SW480 (cell line): Measurements from ENCODE around the gene TIAM2.

Experiments
- DNase-seq: peaks from one replicate; pipeline ENCODE4 v3.0.0-alpha.2; 2016; ENCODE audit warnings: low spot score

TIAM2 gene

DNA sequence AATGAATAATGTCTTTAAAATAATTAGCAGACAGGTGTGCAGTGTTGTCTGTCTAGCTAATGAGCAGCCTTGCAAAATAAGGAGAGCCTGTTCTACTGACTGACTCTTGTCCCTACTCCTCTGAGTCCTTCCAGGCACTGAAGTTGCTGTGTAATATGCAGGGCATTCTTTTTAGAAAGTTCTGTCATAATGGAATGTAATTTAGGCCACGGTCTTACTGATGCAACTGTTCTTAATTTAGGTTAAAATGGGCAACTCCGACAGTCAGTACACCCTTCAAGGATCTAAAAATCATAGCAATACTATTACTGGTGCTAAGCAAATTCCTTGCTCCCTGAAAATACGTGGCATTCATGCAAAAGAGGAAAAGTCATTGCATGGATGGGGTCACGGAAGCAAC lies 133.9 kb downstream of the TIAM2 start:
- no peak for DNase-seq

GRCh38 chr6:155129744-155130143 lies 134.6 kb downstream of the TIAM2 start:
- no peak for DNase-seq

DNA sequence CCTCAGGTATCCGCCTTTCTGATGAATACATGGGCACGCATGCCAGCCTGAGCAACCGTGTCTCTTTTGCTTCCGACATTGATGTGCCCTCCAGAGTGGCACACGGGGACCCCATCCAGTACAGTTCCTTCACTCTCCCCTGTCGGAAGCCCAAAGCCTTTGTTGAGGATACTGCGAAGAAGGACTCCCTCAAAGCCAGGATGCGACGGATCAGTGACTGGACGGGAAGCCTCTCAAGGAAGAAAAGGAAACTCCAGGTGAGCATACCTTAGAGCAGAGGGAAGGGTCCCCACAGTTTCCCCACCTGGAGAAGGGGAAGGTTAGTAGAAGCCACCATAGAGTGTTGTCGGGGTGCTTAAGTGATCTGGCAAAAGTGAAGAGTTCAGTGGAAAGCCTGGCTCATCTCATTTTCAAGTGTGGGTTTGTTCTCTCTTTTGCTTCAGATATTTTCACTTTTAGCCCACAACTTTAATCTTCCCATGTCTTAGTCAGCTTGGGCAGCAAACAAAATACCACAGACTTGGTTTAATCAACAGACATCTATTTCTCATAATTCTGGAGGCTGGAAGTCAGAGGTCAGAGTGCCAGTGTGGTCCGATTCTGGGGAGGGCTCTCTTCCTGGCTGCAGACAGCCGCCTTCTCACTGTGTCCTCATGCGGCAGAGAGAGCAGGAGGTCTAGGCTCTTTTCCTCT lies 135.2 kb downstream of the TIAM2 start:
- DNase-seq, result no peak

DNA sequence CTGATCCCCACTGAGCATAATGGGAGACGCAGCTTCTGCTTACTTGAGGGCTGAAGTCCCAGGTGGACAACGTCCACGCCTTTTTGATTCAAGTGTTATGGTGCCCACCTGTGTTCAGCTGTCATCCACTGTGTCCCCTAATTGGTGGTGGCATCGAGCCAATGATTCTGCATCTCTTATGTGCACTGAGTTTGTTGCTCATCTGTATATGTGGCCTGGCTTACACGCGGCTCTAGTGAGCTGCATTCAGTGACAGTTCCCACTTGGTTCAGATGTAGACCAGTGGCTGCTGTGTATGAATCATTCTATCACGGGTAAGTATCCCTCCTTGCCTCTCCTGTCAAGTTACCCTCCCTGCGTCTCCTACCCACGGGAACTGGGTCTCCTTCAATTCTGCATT lies 137.5 kb downstream of the TIAM2 start:
- no peak for DNase-seq

GRCh38 chr6:155141002-155141401 lies 145.9 kb downstream of the TIAM2 start:
- DNase-seq, result no peak

DNA sequence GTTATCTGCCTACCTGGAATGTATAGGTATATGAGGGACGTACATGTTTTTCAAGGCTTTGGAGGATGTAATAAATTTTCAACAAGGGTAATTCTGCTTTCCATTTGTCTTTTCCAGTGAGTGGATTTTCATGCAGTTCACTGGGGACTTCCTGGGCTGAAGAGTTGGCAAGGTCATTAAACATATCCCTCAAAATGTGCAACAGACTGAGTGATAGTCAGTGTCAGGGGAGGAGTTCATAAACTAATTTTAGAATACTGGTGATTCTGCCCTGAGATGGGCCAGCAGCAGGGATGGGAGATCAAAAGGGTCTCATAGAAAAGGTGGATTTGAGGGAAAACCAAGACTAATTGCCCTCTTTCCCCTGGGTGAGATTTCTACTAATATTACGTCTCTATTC lies 146.4 kb downstream of the TIAM2 start:
- no peak for DNase-seq

GRCh38 chr6:155142168-155143028 lies 147.3 kb downstream of the TIAM2 start:
- DNase-seq, result no peak

- DNase-seq, result no peak
These were observed 148.0 kb downstream of the TIAM2 start for GRCh38 chr6:155143029-155143577.

DNA sequence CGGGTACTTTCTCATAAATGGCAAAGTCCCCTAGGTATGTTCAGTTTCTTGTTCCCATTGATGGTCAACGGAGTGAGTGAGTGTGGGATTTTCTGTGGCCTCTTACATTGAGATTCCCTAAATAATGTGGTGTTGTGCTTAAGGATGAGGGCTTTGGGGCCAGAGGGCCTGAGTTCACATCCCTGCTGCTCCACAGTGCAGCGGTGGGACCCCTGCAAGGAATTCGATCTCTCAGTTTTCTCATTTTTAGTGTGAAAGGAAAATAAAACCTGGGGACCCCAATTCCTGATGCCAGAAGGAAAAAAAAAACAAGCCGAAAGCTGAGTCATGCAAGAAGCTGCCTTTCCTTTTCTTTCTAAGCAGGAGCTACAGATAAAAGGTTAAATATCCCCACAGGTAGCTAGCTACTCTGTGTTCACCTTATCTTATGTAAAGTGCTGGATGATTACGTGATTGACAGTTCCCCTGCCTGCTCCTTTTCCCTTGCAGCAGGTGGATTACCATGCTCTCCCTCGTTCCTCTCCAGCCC lies 148.5 kb downstream of the TIAM2 start:
- DNase-seq, result no peak

DNA sequence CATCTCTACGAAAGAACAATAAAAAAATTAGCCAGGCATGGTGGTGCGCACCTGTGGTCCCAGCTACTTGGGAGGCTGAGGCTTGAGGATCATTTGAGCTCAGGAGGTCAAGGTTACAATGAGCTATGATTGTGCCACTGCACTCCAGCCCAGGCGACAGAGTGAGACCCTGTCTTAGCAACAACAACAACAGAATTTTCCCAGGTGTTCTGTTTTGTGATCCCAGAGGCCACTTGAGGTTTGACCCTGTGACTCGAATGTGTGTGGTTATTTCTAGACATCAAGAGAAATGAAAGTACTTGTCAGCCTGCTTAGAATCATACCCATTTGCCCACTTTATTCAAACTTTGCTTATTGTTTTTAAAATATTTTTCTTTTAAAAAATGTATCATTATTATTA lies 151.1 kb downstream of the TIAM2 start:
- no peak for DNase-seq

DNA sequence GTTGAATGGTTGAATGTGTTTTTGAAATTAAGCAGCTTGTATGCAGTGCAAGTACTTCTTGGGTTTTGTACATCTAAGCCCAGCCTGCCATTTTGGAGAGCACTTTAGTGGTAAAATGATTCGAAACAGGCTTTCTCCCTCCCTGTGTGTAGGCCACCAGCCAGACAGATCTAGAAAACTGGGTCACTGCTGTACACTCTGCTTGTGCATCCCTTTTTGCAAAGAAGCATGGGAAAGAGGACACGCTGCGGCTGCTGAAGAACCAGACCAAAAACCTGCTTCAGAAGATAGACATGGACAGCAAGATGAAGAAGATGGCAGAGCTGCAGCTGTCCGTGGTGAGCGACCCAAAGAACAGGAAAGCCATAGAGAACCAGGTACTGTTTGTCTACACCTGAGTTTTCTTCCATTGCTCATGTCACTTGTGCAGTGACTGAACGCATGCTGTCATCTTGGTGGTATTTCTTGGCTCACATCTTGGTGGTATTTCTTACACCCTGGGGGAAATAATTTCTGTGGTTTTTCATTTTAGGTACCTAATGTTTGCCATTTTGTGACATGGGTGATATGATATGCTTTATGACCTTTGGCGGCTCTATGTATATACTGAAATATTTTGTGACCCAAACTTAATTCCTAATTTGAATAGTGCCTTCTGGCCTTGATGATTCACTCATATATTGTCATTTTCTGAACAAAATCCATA lies 153.0 kb downstream of the TIAM2 start:
- no peak for DNase-seq

DNA sequence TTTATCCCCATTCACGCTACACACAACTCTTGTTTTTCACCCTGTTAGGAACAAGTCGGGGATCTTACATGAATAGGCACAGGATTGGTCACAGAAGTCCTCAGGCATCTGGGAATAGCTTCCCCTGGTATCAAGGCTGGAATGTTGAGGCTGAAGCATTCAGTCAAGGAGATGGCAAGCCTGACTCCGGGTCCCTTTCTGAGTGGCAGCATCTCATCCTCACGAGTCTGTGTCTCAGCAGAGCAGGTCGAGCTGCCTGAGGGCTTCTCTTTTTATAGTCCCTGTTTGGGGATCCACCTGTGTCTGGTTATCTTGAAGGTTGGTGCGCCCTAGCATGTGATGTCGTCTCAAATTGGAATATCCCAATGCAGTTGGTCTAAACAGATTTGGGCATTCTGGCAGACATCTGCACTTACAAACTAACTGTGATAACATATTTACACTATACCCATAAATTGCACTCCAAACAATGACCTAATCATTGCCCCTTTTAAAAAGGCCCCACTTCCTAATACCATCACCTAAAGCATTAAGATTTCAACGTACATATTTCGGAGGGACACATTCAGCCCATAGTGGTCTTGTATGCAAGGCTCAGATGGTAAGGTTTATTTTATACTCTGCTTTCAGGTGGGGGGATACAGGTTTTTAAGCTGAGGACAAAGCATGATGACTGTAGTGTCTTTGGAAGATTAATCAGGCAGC lies 156.0 kb downstream of the TIAM2 start:
- DNase-seq, result no peak

DNA sequence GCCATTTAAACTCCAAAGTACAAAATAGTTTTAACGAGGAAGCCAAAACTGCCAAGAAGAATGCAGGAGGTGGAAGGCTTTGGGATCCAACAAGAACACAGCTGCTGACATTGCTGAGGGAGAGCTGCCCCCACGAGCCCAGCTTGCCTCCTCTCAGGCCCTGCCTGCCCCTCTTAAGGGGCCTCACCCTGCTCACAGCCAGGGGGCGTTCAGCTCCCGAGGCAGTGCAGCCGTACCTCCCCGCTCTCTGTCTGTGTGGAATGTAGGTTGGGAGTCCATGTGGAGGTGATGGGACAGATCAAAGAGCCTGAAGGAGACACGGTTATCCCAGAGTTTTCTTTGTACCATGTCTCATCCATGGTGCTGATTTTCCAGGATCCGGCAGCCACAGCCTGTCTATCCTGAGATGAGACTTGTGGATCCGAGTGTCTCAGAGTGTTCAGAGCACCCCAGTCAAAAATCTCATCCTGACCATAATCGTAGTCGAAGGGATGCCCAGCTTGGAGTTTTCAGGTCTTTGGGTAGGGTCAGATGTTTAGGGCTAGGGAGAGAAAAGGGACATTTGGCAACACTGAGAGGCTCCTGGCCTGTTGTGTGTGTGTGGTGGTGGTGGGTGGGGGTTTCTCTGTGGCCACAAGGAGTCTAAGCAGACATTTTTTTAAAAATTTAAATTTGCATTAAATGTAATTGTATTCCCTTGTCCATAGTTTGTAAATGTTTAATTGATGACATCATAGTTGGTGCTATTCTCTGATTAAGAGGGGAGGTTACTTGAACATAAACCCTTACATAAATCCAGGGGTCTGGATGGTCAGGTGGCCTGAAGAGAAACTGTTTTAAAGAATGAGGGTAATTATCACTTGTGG lies 157.3 kb downstream of the TIAM2 start:
- peak; percentile 25 for DNase-seq

- DNase-seq, result peak; percentile 45
These were observed 159.2 kb downstream of the TIAM2 start for GRCh38 chr6:155154158-155154830.

DNA sequence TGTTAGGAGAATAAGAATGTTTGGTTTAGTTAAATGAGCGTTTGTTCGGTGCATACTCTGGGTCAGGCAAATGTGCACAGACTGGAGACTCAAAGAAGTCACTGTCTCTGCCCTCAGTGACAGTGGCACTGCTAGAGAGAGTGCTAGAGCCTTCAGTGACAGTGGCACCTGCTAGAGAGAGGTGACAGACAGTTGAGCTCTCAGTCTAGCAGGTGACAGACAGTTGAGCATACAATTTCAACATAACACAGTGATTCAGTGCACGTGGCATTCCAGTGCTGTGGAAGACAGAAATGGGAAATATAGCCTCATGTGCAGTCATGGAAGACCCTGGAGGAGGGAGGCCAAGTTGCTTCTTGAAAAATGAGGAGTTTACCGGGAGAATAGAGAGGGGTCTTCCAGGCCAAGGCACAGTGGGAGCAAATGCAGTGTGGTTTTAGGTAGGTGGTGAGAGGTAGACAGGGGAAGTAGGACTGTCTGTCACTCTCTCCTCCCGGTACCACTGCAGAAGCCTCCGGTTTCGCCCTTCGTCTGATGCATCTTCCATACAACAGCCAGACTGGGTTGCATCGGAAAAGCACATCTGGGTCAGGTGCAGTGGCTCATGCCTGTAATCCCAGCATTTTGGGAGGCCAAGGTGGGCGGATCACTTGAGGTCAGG lies 160.8 kb downstream of the TIAM2 start:
- no peak for DNase-seq

DNA sequence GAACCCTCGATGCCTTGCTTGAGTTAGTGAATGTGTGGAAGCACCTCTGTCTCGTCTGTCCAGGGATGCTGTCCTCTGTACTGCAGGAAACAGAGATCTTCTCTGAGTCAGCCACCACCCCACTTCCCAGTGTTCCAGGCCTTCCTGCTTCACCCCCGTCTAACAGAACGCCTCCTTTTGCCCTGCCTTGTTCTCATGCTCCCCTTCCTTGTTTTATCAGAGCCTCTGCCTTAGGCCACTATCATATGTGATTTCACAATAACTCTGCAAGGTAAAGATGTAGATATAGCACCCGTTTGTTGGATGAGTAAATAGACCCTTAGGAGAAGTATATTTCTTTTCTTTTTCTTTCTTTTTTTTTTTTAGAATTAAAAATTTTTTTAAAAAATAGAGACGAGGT lies 162.0 kb downstream of the TIAM2 start:
- no peak for DNase-seq

GRCh38 chr6:155158030-155158843 lies 163.1 kb downstream of the TIAM2 start:
- DNase-seq, result no peak

DNA sequence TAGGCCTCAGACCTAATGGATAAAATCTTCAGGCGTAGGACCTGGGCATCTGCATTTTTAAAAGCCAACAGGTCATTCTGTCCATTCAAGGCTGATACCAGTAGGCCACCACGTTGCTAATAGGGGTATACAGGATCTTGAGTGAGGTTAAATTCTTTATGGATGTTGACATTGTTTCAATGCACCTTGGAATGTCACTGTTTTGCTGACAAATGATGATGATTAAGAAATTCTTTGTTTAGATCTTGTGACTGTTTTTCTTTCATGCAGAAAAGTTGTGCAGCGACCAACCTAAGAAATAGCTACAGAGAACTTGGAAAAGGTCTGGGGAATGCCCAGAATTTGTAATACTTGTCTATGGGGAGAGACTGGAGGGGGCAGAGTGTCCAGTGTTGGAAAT lies 167.6 kb downstream of the TIAM2 start:
- DNase-seq, result no peak

GRCh38 chr6:155163601-155164000 lies 168.5 kb downstream of the TIAM2 start:
- DNase-seq, result no peak
